HepG2 (cell line): Measurements from ENCODE around the gene EIF4ENIF1. TPM values are rescaled to one million over a fixed set of nuclear protein-coding genes. Genes with fewer than 3 reads are reported as not detected.

Experiments used
- DMTF1 ChIP-seq: sonication (generic); formaldehyde crosslinking; IDR thresholded peaks from 2 replicates; pipeline ENCODE4 v1.4.0; 2020; ENCODE audit warnings: mild to moderate bottlenecking, missing genetic modification reagents
- KLF16 ChIP-seq, 2 experiments: sonication (generic) in 1 of 2; formaldehyde crosslinking in 1 of 2; IDR thresholded peaks; 2 replicates each; pipeline versions ENCODE4 v1.6.1 to v1.8.0; 2016 to 2023; ENCODE audit warnings: missing genetic modification reagents in 2 of 2, missing compliant biosample characterization in 1 of 2
- KMT2A ChIP-seq: sonication (generic); formaldehyde crosslinking; IDR thresholded peaks from 2 replicates; pipeline ENCODE4 v1.4.0; 2020; ENCODE audit warnings: missing genetic modification reagents
- MEIS2 ChIP-seq: sonication (generic); formaldehyde crosslinking; IDR thresholded peaks from 2 replicates; pipeline ENCODE4 v1.9.0; 2021; ENCODE audit warnings: mild to moderate bottlenecking, missing genetic modification reagents
- MTF2 ChIP-seq: sonication (generic); formaldehyde crosslinking; IDR thresholded peaks from 2 replicates; pipeline ENCODE4 v1.5.0; 2020; ENCODE audit warnings: missing genetic modification reagents, borderline replicate concordance
- NFYC ChIP-seq: IDR thresholded peaks from 2 replicates; pipeline ENCODE4 v1.6.1; 2016; ENCODE audit warnings: missing genetic modification reagents, missing compliant biosample characterization
- NKX3-1 ChIP-seq: sonication (generic); formaldehyde crosslinking; IDR thresholded peaks from 2 replicates; pipeline ENCODE4 v1.5.0; 2020; ENCODE audit warnings: missing genetic modification reagents
- ONECUT2 ChIP-seq: sonication (generic); formaldehyde crosslinking; IDR thresholded peaks from 2 replicates; pipeline ENCODE4 v1.4.0; 2020; ENCODE audit warnings: missing genetic modification reagents
- RFX3 ChIP-seq: IDR thresholded peaks from 2 replicates; pipeline ENCODE4 v1.6.1; 2016; ENCODE audit warnings: missing biosample characterization, missing genetic modification reagents
- TERF1 ChIP-seq: sonication (generic); formaldehyde crosslinking; IDR thresholded peaks from 2 replicates; pipeline ENCODE4 v1.8.0; 2022; ENCODE audit warnings: mild to moderate bottlenecking, missing genetic modification reagents, moderate library complexity
- WIZ ChIP-seq: sonication (generic); formaldehyde crosslinking; IDR thresholded peaks from 2 replicates; pipeline ENCODE4 v1.5.1; 2020; ENCODE audit warnings: mild to moderate bottlenecking, missing genetic modification reagents
- ZBTB37 ChIP-seq: sonication (generic); formaldehyde crosslinking; IDR thresholded peaks from 2 replicates; pipeline ENCODE4 v1.4.0; 2020; ENCODE audit warnings: mild to moderate bottlenecking, missing genetic modification reagents
- ZC3H4 ChIP-seq: sonication (generic); formaldehyde crosslinking; IDR thresholded peaks from 2 replicates; pipeline ENCODE4 v1.4.0; 2020; ENCODE audit warnings: missing genetic modification reagents, borderline replicate concordance
- ZFP36L2 ChIP-seq: sonication (generic); formaldehyde crosslinking; IDR thresholded peaks from 2 replicates; pipeline ENCODE4 v1.4.0; 2020; ENCODE audit warnings: missing genetic modification reagents
- ZMYM3 ChIP-seq: sonication (generic); formaldehyde crosslinking; IDR thresholded peaks from 2 replicates; pipeline ENCODE4 v1.5.1; 2020; ENCODE audit warnings: mild to moderate bottlenecking, missing genetic modification reagents
- ZNF124 ChIP-seq: sonication (generic); formaldehyde crosslinking; IDR thresholded peaks from 2 replicates; pipeline ENCODE4 v1.4.0; 2020; ENCODE audit warnings: missing genetic modification reagents
- ZNF530 ChIP-seq: sonication (generic); formaldehyde crosslinking; IDR thresholded peaks from 2 replicates; pipeline ENCODE4 v1.5.0; 2020; ENCODE audit warnings: low read depth, mild to moderate bottlenecking, missing genetic modification reagents
- ZNF598 ChIP-seq: sonication (generic); formaldehyde crosslinking; IDR thresholded peaks from 2 replicates; pipeline ENCODE4 v1.5.1; 2020; ENCODE audit warnings: mild to moderate bottlenecking, missing genetic modification reagents, borderline replicate concordance
- ZNF609 ChIP-seq: sonication (generic); formaldehyde crosslinking; IDR thresholded peaks from 2 replicates; pipeline ENCODE4 v1.4.0; 2020; ENCODE audit warnings: mild to moderate bottlenecking, missing genetic modification reagents, borderline replicate concordance
- ZNF616 ChIP-seq: sonication (generic); formaldehyde crosslinking; IDR thresholded peaks from 2 replicates; pipeline ENCODE4 v1.5.0; 2020; ENCODE audit warnings: low read depth, mild to moderate bottlenecking, missing genetic modification reagents
- ZNF816 ChIP-seq: sonication (generic); formaldehyde crosslinking; IDR thresholded peaks from 2 replicates; pipeline ENCODE4 v1.8.0; 2022; ENCODE audit warnings: missing genetic modification reagents, mild to moderate bottlenecking, borderline replicate concordance
- polyA plus RNA-seq, 8 experiments: library from polyadenylated mRNA; depleted of rRNA in 3 of 8; stranded (reverse) in 7 of 8; unstranded in 1 of 8; fragments of >200 nt; fragmentation: Illumina TruSeq in 4 of 8; extraction: Trizol in 4 of 8; gene quantifications; 2 replicates each; pipeline versions ENCODE4 v1.2.1 to v1.2.3, GENCODE V29; 2011 to 2016; ENCODE audit warnings: low read depth in 4 of 8, missing spikeins in 1 of 8, mixed read lengths in 1 of 8; ENCODE audit not compliant: insufficient read depth in 1 of 8
- total RNA-seq, 5 experiments: library from RNA; depleted of rRNA; stranded (reverse); fragments of >200 nt; fragmentation: Illumina TruSeq; extraction: Trizol; gene quantifications; 2 replicates each; pipeline ENCODE4 v1.2.3, GENCODE V29; 2016; ENCODE audit warnings: low read depth in 1 of 5

The EIF4ENIF1 gene
- total and polyA plus RNA-seq, 2 of the 13 experiments (the other 11 are each of a cell fraction or from before 2014, with no cell fraction given) = 11.9 to 12.3 TPM

GRCh38 chr22:31496007-31496734, 6.5 kb upstream of the EIF4ENIF1 start, which contains the start of gene SFI1 (continued):
- no peak for TF ChIP-seq TERF1 (CRISPR knock-in tag)
- TF ChIP-seq ZC3H4 = no peak
- TF ChIP-seq ZNF609 (CRISPR knock-in tag) = no peak
- TF ChIP-seq NKX3-1 (CRISPR knock-in tag) = peak; percentile 42; the same call in 1 of the 2 replicates
- TF ChIP-seq ZFP36L2 = no peak
- no peak for TF ChIP-seq DMTF1
- TF ChIP-seq ZNF816 (CRISPR knock-in tag) = no peak; the same call in 1 of the 2 replicates
- peak; percentile 50; the same call in 1 of the 2 replicates for TF ChIP-seq ZNF616
- TF ChIP-seq ZBTB37 (CRISPR knock-in tag) = no peak
- TF ChIP-seq ZNF124 = no peak
- TF ChIP-seq KLF16 (CRISPR knock-in tag; IDR thresholded peaks at IDR 0.05) = no peak; a peak in 1 of 4 replicates
- no peak for TF ChIP-seq ZNF598 (CRISPR knock-in tag)
- TF ChIP-seq ZMYM3 (CRISPR knock-in tag) = peak; percentile 14; the same call in 1 of the 2 replicates
- TF ChIP-seq ZNF530 (CRISPR knock-in tag) = no peak
- no peak for TF ChIP-seq NFYC
- TF ChIP-seq RFX3 (CRISPR knock-in tag) = peak; percentile 82
- no peak for TF ChIP-seq WIZ (CRISPR knock-in tag)
- TF ChIP-seq MEIS2 (CRISPR knock-in tag) = peak; percentile 25; the same call in 1 of the 2 replicates
- TF ChIP-seq ONECUT2 = no peak
- TF ChIP-seq KMT2A (CRISPR knock-in tag) = peak; percentile 69
- no peak; the same call in 1 of the 2 replicates for TF ChIP-seq MTF2 (CRISPR knock-in tag)
